H1 (cell line): Measurements from ENCODE around the gene PGA5. TPM values are rescaled to one million over a fixed set of nuclear protein-coding genes. Genes with fewer than 3 reads are reported as not detected.

Experiments
- SAP30 ChIP-seq: fragments of 300-600 bp; sonication (generic); IDR thresholded peaks from 2 replicates; pipeline ENCODE4 v1.7.1; 2012; ENCODE audit warnings: low read length, moderate library complexity, mild to moderate bottlenecking, inconsistent platforms; ENCODE audit not compliant: insufficient read depth, insufficient replicate concordance
- SRF ChIP-seq: IDR thresholded peaks from 2 replicates; pipeline ENCODE4 v1.6.1; 2011; ENCODE audit warnings: mild to moderate bottlenecking, low read depth, low read length, moderate library complexity
- TEAD4 ChIP-seq: IDR thresholded peaks from 2 replicates; pipeline ENCODE4 v1.6.1; 2012; ENCODE audit warnings: low read depth, low read length, inconsistent platforms, mixed read lengths
- ZNF274 ChIP-seq: IDR thresholded peaks from 2 replicates; pipeline ENCODE4 v1.7.0; 2012; ENCODE audit warnings: low read length, borderline replicate concordance; ENCODE audit errors: extremely low read depth
- polyA plus RNA-seq, 7 experiments: library from polyadenylated mRNA; depleted of rRNA in 3 of 7; stranded (reverse) in 5 of 7; unstranded in 2 of 7; fragments of >200 nt in 5 of 7; fragments of 200-250 nt in 2 of 7; gene quantifications; 1 replicate in 5 of 7; 2 replicates in 1 of 7; 4 replicates in 1 of 7; pipeline versions ENCODE4 v1.2.1 to v1.2.3, GENCODE V29; 2011 to 2013; ENCODE audit warnings: missing spikeins in 2 of 7, mixed read lengths in 2 of 7
- total RNA-seq: library from RNA; stranded (reverse); fragmentation: NEBNext Ultra II Directional; extraction: Animal tissue kit (Norgen Biotek cat#: 25700); gene quantifications from 2 replicates; pipeline ENCODE4 v1.2.1, GENCODE V29; 2021
- TF ChIP-seq, protein P1 (sequence below): IDR thresholded peaks from 2 replicates; pipeline ENCODE4 v1.6.1; 2012; ENCODE audit warnings: inconsistent platforms

PGA5 gene
- total and polyA plus RNA-seq, 2 of the 8 experiments (the other 6 are each of a cell fraction or from before 2014, with no cell fraction given): 0.67 to 2.0 TPM

DNA sequence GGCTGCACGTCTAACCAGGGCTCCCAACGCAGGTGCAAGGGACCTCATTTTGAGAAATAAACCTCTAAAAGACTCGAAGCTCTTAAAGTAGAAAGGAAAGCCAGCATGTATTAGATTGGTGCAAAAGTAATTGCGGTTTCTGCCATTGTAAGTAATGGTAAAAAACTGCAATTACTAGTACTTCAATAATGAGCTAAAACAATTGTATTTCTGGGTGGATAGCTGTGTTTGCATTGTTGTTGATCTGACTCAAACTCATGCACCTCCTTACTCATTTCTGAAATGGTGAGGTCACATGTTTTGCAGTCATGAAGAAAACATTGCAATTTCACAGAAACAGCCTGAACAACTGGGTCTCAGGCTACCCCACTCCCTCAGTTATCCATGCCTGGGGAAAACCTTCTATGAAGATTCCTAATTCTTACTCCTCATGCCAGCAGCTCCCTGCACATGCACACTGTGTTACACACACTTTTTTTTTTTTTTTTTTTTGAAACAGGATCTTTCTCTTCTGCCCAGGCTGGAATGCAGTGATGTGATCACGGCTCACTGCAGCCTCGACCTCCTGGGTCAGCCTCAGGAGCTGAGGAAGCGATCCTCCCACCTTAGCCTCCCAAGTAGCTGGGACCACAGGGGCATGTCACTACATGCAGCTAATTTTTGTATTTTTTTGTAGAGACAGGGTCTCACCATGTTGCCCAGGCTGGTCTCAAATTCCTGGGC, 29.5 kb downstream of the PGA5 start (continued):
- no peak for TF ChIP-seq SRF
- no peak for TF ChIP-seq TEAD4
- TF ChIP-seq, protein P1, sequence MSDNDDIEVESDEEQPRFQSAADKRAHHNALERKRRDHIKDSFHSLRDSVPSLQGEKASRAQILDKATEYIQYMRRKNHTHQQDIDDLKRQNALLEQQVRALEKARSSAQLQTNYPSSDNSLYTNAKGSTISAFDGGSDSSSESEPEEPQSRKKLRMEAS: no peak
- no peak for TF ChIP-seq SAP30
- no peak for TF ChIP-seq ZNF274
